ENCODE data around the gene ITGA4.
A peak's percentile ranks its signal among the peaks of the same experiment; 100 is the strongest.

The ITGA4 gene

DNA sequence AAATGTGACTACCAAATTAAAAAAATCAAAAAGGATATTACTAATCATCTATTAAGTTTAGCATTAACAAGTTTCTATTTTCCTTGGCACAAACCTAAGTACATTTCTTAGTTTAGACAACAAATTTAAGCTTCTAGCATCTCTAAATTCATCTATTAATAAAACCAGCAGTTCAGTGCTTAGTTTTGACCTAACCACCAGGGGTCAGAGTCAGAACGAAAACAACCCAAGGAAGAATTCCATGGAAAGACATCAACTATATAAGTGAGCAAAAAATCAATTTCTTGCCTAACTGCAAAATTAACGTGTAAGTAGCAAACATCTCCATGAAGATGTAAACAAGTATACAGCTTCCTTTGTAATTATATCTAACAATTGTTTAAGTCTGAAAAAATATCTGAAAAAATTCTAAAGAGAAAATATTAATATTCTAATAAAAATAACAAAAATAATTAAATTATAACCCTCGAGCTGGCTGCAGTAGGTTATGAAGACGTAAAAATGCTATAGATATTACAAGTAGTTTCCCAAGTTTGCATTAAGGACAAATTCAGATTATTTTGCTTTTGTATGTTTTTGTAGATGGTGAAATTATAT is 116.1 kb downstream of the ITGA4 start:
- POLR2A ChIA-PET: no interaction called here
- DNase-seq (ENCODE audit: extremely low spot score): no peak

DNA sequence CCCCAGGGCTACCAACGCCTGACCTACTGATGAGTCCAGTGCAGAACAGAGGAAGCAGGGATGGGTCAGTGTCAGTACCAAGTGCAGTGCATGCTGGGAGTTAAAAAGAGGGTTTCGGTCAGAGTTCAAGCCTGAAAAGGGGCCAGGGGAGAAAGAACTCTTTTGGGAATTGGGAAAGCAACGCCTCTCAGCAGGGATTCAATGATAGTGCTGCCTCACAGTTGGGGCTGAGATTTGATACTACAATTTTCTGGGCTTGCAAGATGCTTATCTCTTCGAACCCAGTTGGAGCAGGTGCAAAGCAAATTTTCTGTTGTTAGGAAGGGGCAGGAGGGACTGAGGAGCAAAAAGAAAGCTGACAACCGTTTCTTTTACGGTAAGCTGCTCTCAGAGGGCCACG is 117.1 kb downstream of the ITGA4 start:
- CTCF ChIA-PET: interaction anchor here (1.8 to 8.6 kb wide), 3 partner anchors 10 to 141 kb away, joined by 6 to 83 read pairs (median 9); no protein-coding TSS in a partner anchor
- POLR2A ChIA-PET: no interaction called here
- TF ChIP-seq, protein P1, sequence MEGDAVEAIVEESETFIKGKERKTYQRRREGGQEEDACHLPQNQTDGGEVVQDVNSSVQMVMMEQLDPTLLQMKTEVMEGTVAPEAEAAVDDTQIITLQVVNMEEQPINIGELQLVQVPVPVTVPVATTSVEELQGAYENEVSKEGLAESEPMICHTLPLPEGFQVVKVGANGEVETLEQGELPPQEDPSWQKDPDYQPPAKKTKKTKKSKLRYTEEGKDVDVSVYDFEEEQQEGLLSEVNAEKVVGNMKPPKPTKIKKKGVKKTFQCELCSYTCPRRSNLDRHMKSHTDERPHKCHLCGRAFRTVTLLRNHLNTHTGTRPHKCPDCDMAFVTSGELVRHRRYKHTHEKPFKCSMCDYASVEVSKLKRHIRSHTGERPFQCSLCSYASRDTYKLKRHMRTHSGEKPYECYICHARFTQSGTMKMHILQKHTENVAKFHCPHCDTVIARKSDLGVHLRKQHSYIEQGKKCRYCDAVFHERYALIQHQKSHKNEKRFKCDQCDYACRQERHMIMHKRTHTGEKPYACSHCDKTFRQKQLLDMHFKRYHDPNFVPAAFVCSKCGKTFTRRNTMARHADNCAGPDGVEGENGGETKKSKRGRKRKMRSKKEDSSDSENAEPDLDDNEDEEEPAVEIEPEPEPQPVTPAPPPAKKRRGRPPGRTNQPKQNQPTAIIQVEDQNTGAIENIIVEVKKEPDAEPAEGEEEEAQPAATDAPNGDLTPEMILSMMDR (IDR thresholded peaks at IDR 0.05; ENCODE audit: control extremely low read depth, extremely low read depth, low read depth, missing control alignments): no peak
- DNase-seq (ENCODE audit: extremely low spot score): no peak

More for the DNA sequence above, 116.1 kb downstream of the ITGA4 start:
- CTCF ChIA-PET: interaction anchor here (0.7 to 8.6 kb wide), 11 partner anchors 9 to 145 kb away, joined by 3 to 83 read pairs (median 3); no protein-coding TSS in a partner anchor
- TF ChIP-seq, protein P1 (IDR thresholded peaks at IDR 0.05; ENCODE audit: control extremely low read depth, extremely low read depth, low read depth, missing control alignments): peak; percentile 42

DNA sequence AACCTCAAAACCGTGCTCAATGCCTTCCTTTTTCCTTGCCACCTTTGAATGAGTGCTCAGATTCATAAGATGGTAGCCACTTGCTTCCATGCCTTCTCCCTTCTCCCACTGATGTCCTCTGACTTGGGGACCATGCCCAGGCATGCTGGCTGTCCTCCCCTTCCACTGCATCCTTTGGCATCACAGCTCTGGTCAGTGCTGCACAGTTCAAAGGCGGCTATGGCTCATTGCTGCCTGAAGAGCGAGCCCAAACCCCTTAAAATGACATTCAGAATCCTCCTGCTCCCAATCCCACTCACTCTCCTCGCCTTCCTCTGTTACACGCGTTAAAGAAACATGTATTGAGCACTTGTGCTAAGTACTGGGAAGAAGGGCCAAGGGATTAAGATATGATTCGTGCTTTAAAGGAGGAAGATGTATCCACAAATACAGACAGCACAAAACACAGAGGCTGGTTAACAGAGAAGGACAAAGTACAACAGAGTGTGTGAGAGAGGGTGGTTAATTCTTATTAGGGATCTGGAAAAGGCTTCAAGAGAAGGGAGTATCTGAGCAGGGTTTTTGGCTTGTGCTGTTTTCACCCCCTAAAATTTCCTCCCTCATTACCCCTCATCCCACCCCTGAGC is 118.0 kb downstream of the ITGA4 start:
- TF ChIP-seq, protein P1 (IDR thresholded peaks at IDR 0.05; ENCODE audit: control extremely low read depth, extremely low read depth, low read depth, missing control alignments): no peak
- ChIA-PET CTCF (interaction anchor here (1.8 to 8.6 kb wide), 2 partner anchors 9 to 140 kb away, joined by 6 to 83 read pairs; no protein-coding TSS in a partner anchor), POLR2A (no interaction called here)
- DNase-seq (ENCODE audit: extremely low spot score): no peak

DNA sequence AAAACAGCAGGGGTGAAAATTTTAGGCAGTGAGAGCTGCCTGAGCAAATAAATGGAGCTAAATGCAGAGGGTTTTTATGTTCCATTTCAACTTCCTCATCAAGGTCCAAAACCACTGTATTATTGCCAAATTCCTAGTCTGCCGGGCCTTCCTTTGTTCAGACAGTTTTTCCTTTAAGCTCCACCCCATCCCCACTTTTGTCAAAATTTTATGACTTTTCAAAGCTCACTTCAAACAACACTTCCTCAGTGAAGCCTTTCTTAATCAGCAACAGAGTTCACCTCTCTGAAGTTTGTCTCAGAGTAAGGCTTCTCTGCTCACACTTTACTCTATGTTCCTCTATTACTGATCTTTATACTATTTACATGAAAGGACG is 118.5 kb downstream of the ITGA4 start:
- CTCF ChIA-PET: interaction anchor here (1.8 to 8.6 kb wide), 2 partner anchors 9 to 139 kb away, joined by 6 to 83 read pairs; no protein-coding TSS in a partner anchor
- no peak for DNase-seq (ENCODE audit: extremely low spot score)
- POLR2A ChIA-PET: no interaction called here
- TF ChIP-seq, protein P1 (IDR thresholded peaks at IDR 0.05; ENCODE audit: control extremely low read depth, extremely low read depth, low read depth, missing control alignments): no peak

DNA sequence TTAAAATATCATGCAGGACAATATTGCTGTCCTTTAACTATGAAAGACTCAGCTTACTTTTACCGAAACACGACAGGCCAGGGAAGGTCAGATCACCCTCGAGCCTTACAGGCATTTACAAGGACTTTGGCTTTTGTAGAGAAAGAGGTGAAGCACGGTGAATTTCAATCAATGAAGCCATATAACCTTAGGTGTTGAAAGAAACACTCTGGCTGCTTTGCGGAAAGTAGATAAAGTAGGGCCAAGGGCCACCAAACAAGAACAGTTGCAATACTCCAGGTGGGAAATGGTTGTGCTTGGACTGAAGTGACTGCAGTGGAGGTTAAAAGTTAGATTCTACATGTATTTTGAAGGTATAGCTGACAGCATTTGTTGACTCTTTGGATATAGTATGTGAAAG is 119.2 kb downstream of the ITGA4 start:
- CTCF ChIA-PET: interaction anchor here (1.3 to 8.6 kb wide), 3 partner anchors 11 to 235 kb away, joined by 3 to 83 read pairs (median 6); no protein-coding TSS in a partner anchor
- TF ChIP-seq, protein P1 (IDR thresholded peaks at IDR 0.05; ENCODE audit: control extremely low read depth, extremely low read depth, low read depth, missing control alignments): no peak
- DNase-seq (ENCODE audit: extremely low spot score): no peak
- POLR2A ChIA-PET: no interaction called here

DNA sequence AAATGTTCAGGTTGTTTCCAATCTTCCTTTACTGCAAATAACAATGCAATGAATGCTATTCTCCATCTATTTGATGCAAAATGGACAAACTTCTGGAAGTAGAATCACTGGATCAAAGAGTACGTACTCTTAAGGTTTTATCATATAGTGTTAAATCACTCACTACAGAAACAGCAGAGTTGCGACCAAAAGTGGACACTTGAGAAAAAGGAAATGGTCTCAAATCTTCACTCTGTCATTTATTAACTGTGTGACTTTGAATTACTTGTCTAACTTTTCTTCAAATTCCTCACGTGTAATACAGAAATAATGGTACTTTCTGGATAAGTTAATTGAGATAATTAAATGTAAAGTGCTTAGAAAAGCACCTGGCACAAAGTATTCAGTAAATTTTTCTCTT is 121.6 kb downstream of the ITGA4 start:
- DNase-seq (ENCODE audit: extremely low spot score): no peak
- CTCF ChIA-PET: interaction anchor here (0.9 kb wide), 1 partner anchor 8 kb away, joined by 4 read pairs; no protein-coding TSS in a partner anchor
- POLR2A ChIA-PET: no interaction called here
- TF ChIP-seq, protein P1 (IDR thresholded peaks at IDR 0.05; ENCODE audit: control extremely low read depth, extremely low read depth, low read depth, missing control alignments): no peak
